OCI-LY7 (cell line): ENCODE results near the gene PRMT9. TPM values are rescaled to one million over a fixed set of nuclear protein-coding genes. Genes with fewer than 3 reads are reported as not detected.
A peak's percentile ranks its signal among the peaks of the same experiment; 100 is the strongest.

Experiments used
- BruUV-seq: library from RNA; stranded (reverse); fragments of 400-500 nt; replicated peaks from 2 replicates; lab custom pipeline; 2021; lab: Mats Ljungman, UMichigan
- CTCF ChIA-PET: fragments of 300-600 bp; sonication (Branson Sonifier 250); formaldehyde crosslinking; loops from one replicate; lab custom pipeline; 2022; ENCODE audit warnings: antibody characterized with exemption; ENCODE audit not compliant: unreplicated experiment; lab: Charles Lee
- POLR2A ChIA-PET: fragments of 300-600 bp; sonication (Branson Sonifier 250); formaldehyde crosslinking; loops from one replicate; lab custom pipeline; 2022; ENCODE audit warnings: antibody characterized with exemption; lab: Charles Lee
- DNase-seq: peaks from one replicate; pipeline ENCODE4 v3.0.0-alpha.2; 2015; ENCODE audit warnings: low spot score
- H2AFZ ChIP-seq: fragments of 200-600 bp; sonication (generic), shearing (Covaris generic); 2 replicates; pipeline ENCODE4 v1.6.1; 2014; ENCODE audit warnings: mild to moderate bottlenecking, antibody characterized with exemption, low read length, moderate library complexity
- H3K27ac ChIP-seq: fragments of 200-600 bp; sonication (generic); 2 replicates; pipeline ENCODE4 v1.5.1; 2014; ENCODE audit warnings: mixed run types, low read depth, mild to moderate bottlenecking, moderate library complexity, low read length, inconsistent platforms; ENCODE audit not compliant: poor library complexity, severe bottlenecking
- H3K36me3 ChIP-seq: fragments of 200-600 bp; sonication (generic); 2 replicates; pipeline ENCODE4 v1.6.1; 2014; ENCODE audit warnings: mild to moderate bottlenecking, antibody characterized with exemption, low read length, moderate library complexity, mixed read lengths; ENCODE audit not compliant: insufficient read depth
- H3K4me1 ChIP-seq: fragments of 200-600 bp; sonication (generic); 2 replicates; pipeline ENCODE4 v1.5.1; 2014; ENCODE audit warnings: mild to moderate bottlenecking, low read length; ENCODE audit not compliant: insufficient read depth, poor library complexity, severe bottlenecking
- H3K4me2 ChIP-seq: fragments of 200-600 bp; sonication (generic); 2 replicates; pipeline ENCODE4 v1.6.1; 2014; ENCODE audit warnings: mild to moderate bottlenecking, low read length
- H3K4me3 ChIP-seq: fragments of 200-600 bp; sonication (generic); 2 replicates; pipeline ENCODE4 v1.5.1; 2014; ENCODE audit warnings: mild to moderate bottlenecking, low read depth, low read length; ENCODE audit not compliant: poor library complexity, severe bottlenecking
- H3K79me2 ChIP-seq: fragments of 200-600 bp; sonication (generic); 2 replicates; pipeline ENCODE4 v1.6.1; 2016; ENCODE audit warnings: low read depth, mild to moderate bottlenecking, low read length, moderate library complexity, mixed read lengths; ENCODE audit not compliant: insufficient read depth
- H3K9me2 ChIP-seq: fragments of 200-600 bp; sonication (generic); 2 replicates; pipeline ENCODE4 v1.6.1; 2016; ENCODE audit warnings: mild to moderate bottlenecking, low read length, mixed read lengths; ENCODE audit not compliant: insufficient read depth
- H3K9me3 ChIP-seq: fragments of 200-600 bp; sonication (generic); 2 replicates; pipeline ENCODE4 v1.6.1; 2014; ENCODE audit warnings: mild to moderate bottlenecking, mixed run types, low read length, mixed read lengths
- H4K20me1 ChIP-seq: fragments of 200-600 bp; sonication (generic); 2 replicates; pipeline ENCODE4 v1.6.1; 2014; ENCODE audit warnings: mild to moderate bottlenecking, antibody characterized with exemption, low read length, moderate library complexity, mixed read lengths; ENCODE audit not compliant: insufficient read depth
- EZH2phosphoT487 ChIP-seq: fragments of 200-600 bp; sonication (generic); IDR thresholded peaks from 2 replicates; pipeline ENCODE4 v1.6.1; 2018; ENCODE audit warnings: low read depth, borderline replicate concordance, mild to moderate bottlenecking, mixed run types, antibody characterized with exemption, low read length, moderate library complexity, mixed read lengths
- intact Hi-C: fragments of 100-400 bp; cut with micrococcal nuclease; formaldehyde crosslinking; loops from one replicate; pipeline ENCODE4 v1.10.0; 2022; ENCODE audit not compliant: unreplicated experiment
- total RNA-seq, 2 experiments: library from RNA; depleted of rRNA in 1 of 2; stranded (reverse); fragments of >200 nt in 1 of 2; shearing (Covaris generic) in 1 of 2; gene quantifications; 2 replicates each; pipeline ENCODE4 v1.2.3, GENCODE V29; 2014 to 2022
- TF ChIP-seq, protein P1 (sequence below): fragments of 200-600 bp; sonication (generic); conservative IDR thresholded peaks from 2 replicates; pipeline ENCODE4 v1.5.1; 2014; ENCODE audit warnings: mild to moderate bottlenecking, antibody characterized with exemption, low read length, moderate library complexity, mixed read lengths

PRMT9 gene
- total RNA-seq, 2 experiments from 2014 or later = 13.1 to 13.9 TPM

DNA sequence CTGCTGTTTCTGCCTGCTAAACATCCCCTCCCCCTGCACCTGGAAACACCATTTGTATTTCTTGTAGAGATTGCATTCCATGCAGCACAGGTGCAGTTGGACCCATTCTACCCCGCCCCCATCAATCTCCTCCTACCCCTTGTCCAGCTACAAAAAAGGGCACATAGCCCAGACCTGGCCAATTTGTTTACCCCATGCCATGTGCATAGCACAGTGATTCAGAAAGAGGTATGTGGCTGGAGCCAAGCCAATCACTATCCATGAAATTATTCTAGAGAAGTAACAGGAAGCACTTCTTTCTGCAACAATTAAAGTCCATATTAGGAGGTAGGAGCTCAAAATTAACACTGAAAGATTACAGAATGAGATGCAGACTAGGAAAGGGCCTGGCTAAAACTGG lies 87.0 kb downstream of the PRMT9 start:
- no peak overlapping the region for H3K27ac ChIP-seq
- no peaks in the 10 kb centered on the region for H3K9me3 ChIP-seq
- H3K79me2 ChIP-seq = no peaks in the 10 kb centered on the region
- no peaks in the 10 kb centered on the region for H3K9me2 ChIP-seq
- POLR2A ChIA-PET = no interaction called here
- no peaks in the 10 kb centered on the region for H3K36me3 ChIP-seq
- TF ChIP-seq, protein P1, sequence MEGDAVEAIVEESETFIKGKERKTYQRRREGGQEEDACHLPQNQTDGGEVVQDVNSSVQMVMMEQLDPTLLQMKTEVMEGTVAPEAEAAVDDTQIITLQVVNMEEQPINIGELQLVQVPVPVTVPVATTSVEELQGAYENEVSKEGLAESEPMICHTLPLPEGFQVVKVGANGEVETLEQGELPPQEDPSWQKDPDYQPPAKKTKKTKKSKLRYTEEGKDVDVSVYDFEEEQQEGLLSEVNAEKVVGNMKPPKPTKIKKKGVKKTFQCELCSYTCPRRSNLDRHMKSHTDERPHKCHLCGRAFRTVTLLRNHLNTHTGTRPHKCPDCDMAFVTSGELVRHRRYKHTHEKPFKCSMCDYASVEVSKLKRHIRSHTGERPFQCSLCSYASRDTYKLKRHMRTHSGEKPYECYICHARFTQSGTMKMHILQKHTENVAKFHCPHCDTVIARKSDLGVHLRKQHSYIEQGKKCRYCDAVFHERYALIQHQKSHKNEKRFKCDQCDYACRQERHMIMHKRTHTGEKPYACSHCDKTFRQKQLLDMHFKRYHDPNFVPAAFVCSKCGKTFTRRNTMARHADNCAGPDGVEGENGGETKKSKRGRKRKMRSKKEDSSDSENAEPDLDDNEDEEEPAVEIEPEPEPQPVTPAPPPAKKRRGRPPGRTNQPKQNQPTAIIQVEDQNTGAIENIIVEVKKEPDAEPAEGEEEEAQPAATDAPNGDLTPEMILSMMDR = no peak
- no peak for TF ChIP-seq EZH2phosphoT487
- no peak for DNase-seq
- no peak overlapping the region for H3K4me3 ChIP-seq
- H4K20me1 ChIP-seq = no peaks in the 10 kb centered on the region
- intact Hi-C loops = loop anchor here (10.0 kb wide), 1 partner anchor 572 kb away; no protein-coding TSS in a partner anchor
- no peak overlapping the region for H2AFZ ChIP-seq
- H3K4me2 ChIP-seq = no peak overlapping the region
- CTCF ChIA-PET = interaction anchor here (1.2 kb wide), 1 partner anchor 20 kb away, joined by 4 read pairs; the partner anchor contains the start of gene TMEM184C
- no peaks in the 10 kb centered on the region for H3K4me1 ChIP-seq
- no TSS peak for BruUV-seq

DNA sequence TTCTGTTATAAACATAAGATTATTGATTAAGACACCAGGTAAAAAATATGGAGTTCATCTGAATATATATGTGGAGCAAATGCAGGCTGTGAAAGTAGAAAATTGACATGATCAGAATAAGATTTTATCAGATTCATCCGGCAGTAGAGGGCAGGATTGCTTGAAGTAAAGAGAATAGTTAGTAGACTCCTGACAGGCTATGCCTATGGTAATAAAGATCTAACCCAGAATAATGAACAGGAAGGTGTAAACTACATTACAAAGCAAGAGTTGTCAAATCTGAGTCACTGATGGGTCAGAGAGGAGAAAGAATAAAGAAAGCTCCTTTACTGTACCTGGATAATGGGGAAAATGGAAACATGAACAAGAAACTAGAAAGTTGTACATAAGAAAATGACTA lies 87.6 kb downstream of the PRMT9 start:
- POLR2A ChIA-PET = no interaction called here

DNA sequence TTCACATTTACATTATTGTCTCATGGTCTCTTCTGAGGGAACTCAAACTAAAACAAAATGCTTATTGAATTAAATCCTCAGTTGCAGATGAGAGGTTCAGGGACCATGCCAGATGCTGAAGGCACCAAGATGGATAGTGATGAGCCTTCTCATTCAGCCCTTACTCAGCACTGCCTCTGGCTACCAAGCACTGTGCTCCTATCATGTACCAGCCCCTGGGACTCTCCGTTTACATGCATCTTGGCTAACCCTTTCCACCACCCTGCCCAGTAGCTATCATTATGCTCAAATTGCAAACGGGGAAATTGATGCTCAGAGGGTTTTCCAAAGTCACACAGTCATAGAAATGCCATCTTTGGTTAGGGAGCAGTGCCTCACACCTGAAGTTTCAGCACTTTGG lies 89.4 kb downstream of the PRMT9 start:
- H3K4me2 ChIP-seq = no peak overlapping the region
- no peaks in the 10 kb centered on the region for H3K9me3 ChIP-seq
- H3K9me2 ChIP-seq = no peaks in the 10 kb centered on the region
- no peak overlapping the region for H2AFZ ChIP-seq
- no peak overlapping the region for H3K27ac ChIP-seq
- no peak for DNase-seq
- BruUV-seq = no TSS peak
- TF ChIP-seq EZH2phosphoT487 = no peak
- H3K4me3 ChIP-seq = no peak overlapping the region
- no peaks in the 10 kb centered on the region for H3K79me2 ChIP-seq
- no peaks in the 10 kb centered on the region for H3K4me1 ChIP-seq
- no peaks in the 10 kb centered on the region for H3K36me3 ChIP-seq
- intact Hi-C loops = loop anchor here (5.0 to 10.0 kb wide), 2 partner anchors 273 to 570 kb away; no protein-coding TSS in a partner anchor
- H4K20me1 ChIP-seq = no peaks in the 10 kb centered on the region
- CTCF ChIA-PET = interaction anchor here (0.6 kb wide), 1 partner anchor 10 kb away, joined by 3 read pairs; no protein-coding TSS in a partner anchor
- POLR2A ChIA-PET = no interaction called here

More for the DNA sequence above, 87.6 kb downstream of the PRMT9 start:
- H2AFZ ChIP-seq = no peak overlapping the region
- H3K9me2 ChIP-seq = no peaks in the 10 kb centered on the region
- BruUV-seq = no TSS peak
- no peaks in the 10 kb centered on the region for H3K79me2 ChIP-seq
- no peaks in the 10 kb centered on the region for H3K36me3 ChIP-seq
- H3K4me2 ChIP-seq = no peak overlapping the region
- no peaks in the 10 kb centered on the region for H3K4me1 ChIP-seq
- no peak for TF ChIP-seq EZH2phosphoT487
- TF ChIP-seq, protein P1 = 0 out of 2 replicates have a peak, but pooled peaks have one; percentile 22
- H3K27ac ChIP-seq = no peak overlapping the region
- H3K9me3 ChIP-seq = no peaks in the 10 kb centered on the region
- DNase-seq = no peak
- intact Hi-C loops = loop anchor here (10.0 kb wide), 1 partner anchor 572 kb away; no protein-coding TSS in a partner anchor
- H4K20me1 ChIP-seq = no peaks in the 10 kb centered on the region
- H3K4me3 ChIP-seq = no peak overlapping the region
- CTCF ChIA-PET = interaction anchor here (1.2 kb wide), 1 partner anchor 21 kb away, joined by 4 read pairs; the partner anchor contains the start of gene TMEM184C
